ENCODE measurements around the gene ABCA12.

GRCh38 chr2:215138479-215138878, at the start of gene ABCA12:
- TF ChIP-seq CTCF (IDR thresholded peaks at IDR 0.05) = no peak
- no peak for TF ChIP-seq POLR2A (IDR thresholded peaks at IDR 0.05)
